ENCODE measurements around the gene MB.

Gene MB

GRCh38 chr22:35612903-35613302, 4.2 kb downstream of the MB start:
- DNase-seq: no peak

- no peak for DNase-seq
Observed at GRCh38 chr22:35611891-35612576, 5.1 kb downstream of the MB start.

GRCh38 chr22:35611200-35611890, 5.8 kb downstream of the MB start:
- no peak for DNase-seq

- no peak for DNase-seq
Observed at GRCh38 chr22:35610741-35611140, 6.4 kb downstream of the MB start.

GRCh38 chr22:35609761-35610160, 7.4 kb downstream of the MB start:
- DNase-seq: no peak

GRCh38 chr22:35609261-35609660, 7.9 kb downstream of the MB start:
- no peak for DNase-seq

GRCh38 chr22:35608088-35608487, 9.0 kb downstream of the MB start:
- DNase-seq: no peak

GRCh38 chr22:35606916-35607315, 10.2 kb downstream of the MB start:
- DNase-seq: no peak

- no peak for DNase-seq
Observed at GRCh38 chr22:35605851-35606481, 11.2 kb downstream of the MB start.

GRCh38 chr22:35605369-35605680, 11.8 kb downstream of the MB start:
- DNase-seq: no peak

GRCh38 chr22:35604621-35605368, 12.3 kb downstream of the MB start:
- no peak for DNase-seq

- DNase-seq: no peak
Observed at GRCh38 chr22:35601743-35602615, 15.2 kb downstream of the MB start.

- no peak for DNase-seq
Observed at GRCh38 chr22:35601013-35601580, 16.0 kb downstream of the MB start.

- DNase-seq: no peak
Observed at GRCh38 chr22:35600476-35600875, 16.7 kb downstream of the MB start.

GRCh38 chr22:35599364-35599763, 17.8 kb downstream of the MB start:
- no peak for DNase-seq

- DNase-seq: no peak
Observed at GRCh38 chr22:35598396-35598710, 18.8 kb downstream of the MB start.

- no peak for DNase-seq
Observed at GRCh38 chr22:35597692-35598395, 19.3 kb downstream of the MB start.

- no peak for DNase-seq
Observed at GRCh38 chr22:35596821-35597220, 20.3 kb downstream of the MB start.

- DNase-seq: no peak
Observed at GRCh38 chr22:35594686-35595085, 22.4 kb downstream of the MB start.

GRCh38 chr22:35593891-35594470, 23.1 kb downstream of the MB start:
- no peak for DNase-seq
